Right lobe of liver (tissue), 6 donors: Measurements from ENCODE around the gene GPATCH11. TPM values are rescaled to one million over a fixed set of nuclear protein-coding genes. Genes with fewer than 3 reads are reported as not detected.

ENCODE experiments used
- ATAC-seq, 4 donors: fragments of 200-7000 bp; cut with Tn5 transposase; one replicate each; pipeline ENCODE4 v1.9.1; 2020; ENCODE audit warnings: mild to moderate bottlenecking in 4 of 4, moderate library complexity in 4 of 4
- DNase-seq, 3 donors: peaks; one replicate each; pipeline ENCODE4 v3.0.0-alpha.2; 2020
- H3K27ac ChIP-seq, 3 donors: fragments of 200-600 bp; one replicate each; pipeline ENCODE4 v1.8.0; 2022
- H3K27me3 ChIP-seq, 2 donors: fragments of 200-600 bp; one replicate each; pipeline ENCODE4 v1.8.0; 2022
- H3K36me3 ChIP-seq, 4 donors: fragments of 200-600 bp; sonication (generic) in 1 of 4; one replicate each; pipeline versions ENCODE4 v1.5.1 to v1.8.0; 2017 to 2022; ENCODE audit warnings: control low read depth in 1 of 4
- H3K4me1 ChIP-seq, 4 donors: fragments of 200-600 bp; sonication (generic) in 1 of 4; one replicate each; pipeline versions ENCODE4 v1.5.1 to v1.8.0; 2017 to 2022; ENCODE audit warnings: control low read depth in 1 of 4
- H3K4me3 ChIP-seq, 3 donors: fragments of 200-600 bp; one replicate each; pipeline ENCODE4 v1.8.0; 2022
- H3K9me3 ChIP-seq, 4 donors: fragments of 200-600 bp; sonication (generic) in 1 of 4; one replicate each; pipeline versions ENCODE4 v1.5.1 to v1.8.0; 2017 to 2022; ENCODE audit warnings: control low read depth in 1 of 4
- CTCF ChIP-seq, 4 donors: fragments of 200-600 bp in 3 of 4; fragments of 450-650 bp in 1 of 4; IDR thresholded peaks; one replicate each; pipeline versions ENCODE4 v1.5.1 to v1.8.0; 2016 to 2022; ENCODE audit warnings: antibody characterized with exemption in 4 of 4, mild to moderate bottlenecking in 2 of 4
- POLR2A ChIP-seq: fragments of 450-650 bp; IDR thresholded peaks from one replicate; pipeline ENCODE4 v1.6.1; 2017; ENCODE audit warnings: antibody characterized with exemption, mild to moderate bottlenecking
- WGBS: methylation state at CpG from one replicate; pipeline ENCODE4 v1.1.6; 2018; ENCODE audit warnings: low coverage, low lambda C conversion rate; ENCODE audit not compliant: insufficient coverage; ENCODE audit errors: missing lambda C conversion rate; 5-methylcytosine and 5-hydroxymethylcytosine counted together
- intact Hi-C, 2 donors: fragments of 100-400 bp; cut with DNase I; formaldehyde crosslinking; loops; one replicate each; pipeline versions ENCODE4 v1.11.2 to v1.14.1; 2022
- long read RNA-seq: library from polyadenylated mRNA; unstranded; transcript quantifications from one replicate; pipeline ENCODE4 v2.0.0, GENCODE V29; 2019
- total RNA-seq, 6 experiments: library from RNA; depleted of rRNA in 2 of 6; stranded (reverse); fragments of >200 nt in 2 of 6; fragmentation: NEBNext Ultra II Directional in 3 of 6; extraction: Animal tissue kit (Norgen Biotek cat#: 25700) in 3 of 6; gene quantifications; one replicate each; pipeline versions ENCODE4 v1.1.0 to v1.2.4, GENCODE V29; 2016 to 2023
- donor health status: DM: no; HTN: yes; CAD: no.
- donor health status: DM: no; HTN: no; CAD: no.
- donor health status: DM: no; HTN: no; CAD: no.
- donor health status: DM: no; HTN: yes; CAD: no.
- donor health status: DM: no; HTN: yes; CAD: no.

The GPATCH11 gene
- total RNA-seq = 1 to 10 TPM; 2.5 to 4.2 (median 3.4) TPM
- long read RNA-seq, partial matches to known transcripts = 1 of 1 reads
- long read RNA-seq, other reads (novel, unspliced or antisense) = 0 of 1 reads

GRCh38 chr2:37083873-37084794 lies at the start of gene GPATCH11, which contains the start of gene HEATR5B:
Gene GPATCH11 (plus strand): TSS chr2:37084518. CDS start chr2:37088382, 3,864 bp downstream.
Gene HEATR5B (minus strand): TSS chr2:37084372. CDS start chr2:37083414, 958 bp downstream.
- Histone ChIP-seq H3K27me3 (no peaks in the 10 kb centered on the region), H3K27ac (peak within 1 kb of the TSS; percentile 57 to 76 (median 65)), H3K4me3 (peak within 1 kb of the TSS; percentile 66 to 82 (median 80)), H3K4me1 (peaks cover 0 to 11% (median 5%) of the 10 kb centered on the region in 4 donors), H3K36me3 (peaks cover 0 to 4% (median 0%) of the 10 kb centered on the region in 4 donors), H3K9me3 (no peaks in the 10 kb centered on the region)
- intact Hi-C loops = no loop called here
- peak; percentile 95 to 98 (median 97) for ATAC-seq
- TF ChIP-seq CTCF (IDR thresholded peaks at IDR 0.05) (no peak), POLR2A (peak; percentile 55)
- under 1% methylated on average over 37 of the region's 74 CpGs for WGBS
- peak; percentile 95 to 97 (median 96) for DNase-seq

- Histone ChIP-seq H3K27ac (no peak overlapping the region), H3K9me3 (no peaks in the 10 kb centered on the region), H3K36me3 (peaks cover 0 to 23% (median 5%) of the 10 kb centered on the region in 4 donors), H3K4me1 (no peaks in the 10 kb centered on the region), H3K4me3 (no peak overlapping the region), H3K27me3 (no peaks in the 10 kb centered on the region)
- TF ChIP-seq POLR2A (no peak), CTCF (IDR thresholded peaks at IDR 0.05) (no peak)
- no peak for ATAC-seq
- intact Hi-C loops = no loop called here
- WGBS = 83% methylated on average over 2 of the region's 2 CpGs
- DNase-seq = no peak
Observed at GRCh38 chr2:37037771-37038170, 46.5 kb upstream of the GPATCH11 start.

GRCh38 chr2:37039580-37039979 lies 44.7 kb upstream of the GPATCH11 start:
- TF ChIP-seq CTCF (IDR thresholded peaks at IDR 0.05) = no peak
- no peak for TF ChIP-seq POLR2A
- DNase-seq = no peak

GRCh38 chr2:37052600-37053332 lies 31.6 kb upstream of the GPATCH11 start:
- intact Hi-C loops = no loop called here
- ATAC-seq (no peak), DNase-seq (no peak)
- Histone ChIP-seq H3K9me3 (no peaks in the 10 kb centered on the region), H3K27ac (no peak overlapping the region), H3K4me1 (peaks cover 0 to 6% (median 0%) of the 10 kb centered on the region in 4 donors), H3K27me3 (no peaks in the 10 kb centered on the region), H3K36me3 (peaks cover 0 to 43% (median 11%) of the 10 kb centered on the region in 4 donors), H3K4me3 (no peak overlapping the region)
- no peak for TF ChIP-seq POLR2A
- TF ChIP-seq CTCF (IDR thresholded peaks at IDR 0.05) = no peak
- 86% methylated on average over 5 of the region's 5 CpGs for WGBS

More at GRCh38 chr2:37039580-37039979, 44.7 kb upstream of the GPATCH11 start:
- Histone ChIP-seq H3K9me3 (no peaks in the 10 kb centered on the region), H3K4me1 (no peaks in the 10 kb centered on the region), H3K27me3 (no peaks in the 10 kb centered on the region), H3K4me3 (no peak overlapping the region), H3K27ac (no peak overlapping the region), H3K36me3 (peaks cover 0 to 23% (median 5%) of the 10 kb centered on the region in 4 donors)
- WGBS = 90% methylated on average over 3 of the region's 3 CpGs
- intact Hi-C loops = no loop called here
- no peak for ATAC-seq
